SK-N-SH treated with all-trans-retinoic acid at 6 μM for 48 hours (cell line): Measurements from ENCODE around the gene ADGRV1.

Source experiments
- ATAC-seq: fragments of 200-7000 bp; cut with Tn5 transposase; 3 replicates; pipeline ENCODE4 v1.9.1; 2020; ENCODE audit warnings: mild to moderate bottlenecking, moderate library complexity
- ARNTL ChIP-seq: fragments of 450-650 bp; formaldehyde crosslinking; IDR thresholded peaks from 2 replicates; pipeline ENCODE4 v1.5.0; 2020; ENCODE audit warnings: low read depth, mild to moderate bottlenecking, moderate library complexity, borderline replicate concordance
- BACH2 ChIP-seq: fragments of 250-450 bp; sonication (Bioruptor Pico); IDR thresholded peaks from 2 replicates; pipeline ENCODE4 v1.9.0; 2021; ENCODE audit warnings: mild to moderate bottlenecking, borderline replicate concordance
- CREB5 ChIP-seq: fragments of 250-450 bp; sonication (Bioruptor Pico); IDR thresholded peaks from 2 replicates; pipeline ENCODE4 v1.5.1; 2020; ENCODE audit warnings: low read depth, mild to moderate bottlenecking, moderate library complexity
- CSDC2 ChIP-seq: fragments of 250-450 bp; sonication (Bioruptor Pico); IDR thresholded peaks from 2 replicates; pipeline ENCODE4 v1.5.0; 2020; ENCODE audit warnings: mild to moderate bottlenecking, moderate library complexity
- CSRNP3 ChIP-seq: fragments of 250-450 bp; sonication (Bioruptor Pico); IDR thresholded peaks from 2 replicates; pipeline ENCODE4 v1.5.1; 2021; ENCODE audit warnings: mild to moderate bottlenecking, moderate library complexity
- ESRRG ChIP-seq: fragments of 250-450 bp; sonication (Bioruptor Pico); IDR thresholded peaks from 2 replicates; pipeline ENCODE4 v1.6.1; 2021; ENCODE audit warnings: mild to moderate bottlenecking
- GLIS3 ChIP-seq: fragments of 250-450 bp; sonication (Bioruptor Pico); IDR thresholded peaks from 2 replicates; pipeline ENCODE4 v1.5.0; 2020; ENCODE audit warnings: mild to moderate bottlenecking, moderate library complexity
- ISL1 ChIP-seq: fragments of 250-450 bp; sonication (Bioruptor Pico); IDR thresholded peaks from 2 replicates; pipeline ENCODE4 v2.1.2; 2022; ENCODE audit warnings: mild to moderate bottlenecking, moderate library complexity
- OSR1 ChIP-seq: fragments of 250-450 bp; sonication (Bioruptor Pico); IDR thresholded peaks from 2 replicates; pipeline ENCODE4 v1.8.0; 2022; ENCODE audit warnings: moderate library complexity, mild to moderate bottlenecking, inconsistent platforms
- PATZ1 ChIP-seq: fragments of 250-450 bp; sonication (Bioruptor Pico); IDR thresholded peaks from 2 replicates; pipeline ENCODE4 v1.8.0; 2020; ENCODE audit warnings: mild to moderate bottlenecking, moderate library complexity, borderline replicate concordance
- POU6F1 ChIP-seq: fragments of 250-450 bp; sonication (Bioruptor Pico); IDR thresholded peaks from 2 replicates; pipeline ENCODE4 v1.8.0; 2021; ENCODE audit warnings: low read depth, mild to moderate bottlenecking, moderate library complexity, borderline replicate concordance
- PPARA ChIP-seq: fragments of 250-450 bp; sonication (Bioruptor Pico); IDR thresholded peaks from 2 replicates; pipeline ENCODE4 v1.5.0; 2020; ENCODE audit warnings: mild to moderate bottlenecking, borderline replicate concordance
- RARB ChIP-seq: fragments of 250-450 bp; sonication (Bioruptor Pico); IDR thresholded peaks from 2 replicates; pipeline ENCODE4 v1.8.0; 2021; ENCODE audit warnings: mild to moderate bottlenecking, moderate library complexity
- SNAI2 ChIP-seq: fragments of 250-450 bp; sonication (Bioruptor Pico); IDR thresholded peaks from 2 replicates; pipeline ENCODE4 v1.5.0; 2020; ENCODE audit warnings: mild to moderate bottlenecking, moderate library complexity
- TCF4 ChIP-seq: fragments of 250-450 bp; sonication (Bioruptor Pico); IDR thresholded peaks from 2 replicates; pipeline ENCODE4 v1.8.0; 2021; ENCODE audit warnings: mild to moderate bottlenecking, moderate library complexity, borderline replicate concordance
- TOX ChIP-seq: fragments of 250-450 bp; sonication (Bioruptor Pico); IDR thresholded peaks from 2 replicates; pipeline ENCODE4 v1.8.0; 2021; ENCODE audit warnings: mild to moderate bottlenecking, moderate library complexity, borderline replicate concordance
- TSHZ2 ChIP-seq: fragments of 250-450 bp; sonication (Bioruptor Pico); IDR thresholded peaks from 2 replicates; pipeline ENCODE4 v1.5.0; 2020; ENCODE audit warnings: mild to moderate bottlenecking, moderate library complexity
- ZC3H10 ChIP-seq: fragments of 250-450 bp; sonication (Bioruptor Pico); IDR thresholded peaks from 2 replicates; pipeline ENCODE4 v1.5.1; 2021; ENCODE audit warnings: mild to moderate bottlenecking, moderate library complexity
- ZFP3 ChIP-seq: fragments of 250-450 bp; sonication (Bioruptor Pico); IDR thresholded peaks from 2 replicates; pipeline ENCODE4 v1.5.0; 2020; ENCODE audit warnings: mild to moderate bottlenecking, moderate library complexity
- ZFP30 ChIP-seq: fragments of 450-650 bp; formaldehyde crosslinking; IDR thresholded peaks from 2 replicates; pipeline ENCODE4 v1.5.0; 2022; ENCODE audit warnings: mild to moderate bottlenecking, moderate library complexity
- ZNF565 ChIP-seq: fragments of 450-650 bp; formaldehyde crosslinking; conservative IDR thresholded peaks from 2 replicates; pipeline ENCODE4 v1.5.0; 2020; ENCODE audit warnings: low read depth, mild to moderate bottlenecking, moderate library complexity
- ZNF70 ChIP-seq: fragments of 450-650 bp; formaldehyde crosslinking; IDR thresholded peaks from 2 replicates; pipeline ENCODE4 v1.5.0; 2020; ENCODE audit warnings: mild to moderate bottlenecking, moderate library complexity
- ZNF8 ChIP-seq: fragments of 450-650 bp; formaldehyde crosslinking; IDR thresholded peaks from 2 replicates; pipeline ENCODE4 v1.5.0; 2020; ENCODE audit warnings: mild to moderate bottlenecking, moderate library complexity

Gene ADGRV1

GRCh38 chr5:91006713-91007112 is 448.1 kb downstream of the ADGRV1 start:
- TF ChIP-seq ISL1 (CRISPR knock-in tag) (no peak), PATZ1 (CRISPR knock-in tag) (no peak), TSHZ2 (CRISPR knock-in tag) (no peak), ZFP30 (CRISPR knock-in tag) (no peak), ESRRG (CRISPR knock-in tag) (no peak), ZFP3 (CRISPR knock-in tag) (no peak), TOX (CRISPR knock-in tag) (no peak), GLIS3 (CRISPR knock-in tag) (no peak), SNAI2 (CRISPR knock-in tag) (no peak), BACH2 (no peak), ZNF565 (CRISPR knock-in tag) (no peak), RARB (no peak), PPARA (CRISPR knock-in tag) (no peak), CSDC2 (CRISPR knock-in tag) (no peak), OSR1 (CRISPR knock-in tag) (no peak), CSRNP3 (CRISPR knock-in tag) (no peak), CREB5 (CRISPR knock-in tag) (no peak), ZNF8 (CRISPR knock-in tag) (no peak), ZNF70 (CRISPR knock-in tag) (no peak), TCF4 (CRISPR knock-in tag) (no peak)

GRCh38 chr5:91007251-91007650 is 448.7 kb downstream of the ADGRV1 start:
- no peak for ATAC-seq
- no peak for TF ChIP-seq CSDC2 (CRISPR knock-in tag)
- no peak for TF ChIP-seq ZFP30 (CRISPR knock-in tag)
- TF ChIP-seq ARNTL (CRISPR knock-in tag): no peak
- TF ChIP-seq TCF4 (CRISPR knock-in tag): no peak
- TF ChIP-seq CREB5 (CRISPR knock-in tag): no peak
- TF ChIP-seq ZC3H10: no peak

More at GRCh38 chr5:91006713-91007112, 448.1 kb downstream of the ADGRV1 start:
- ATAC-seq: no peak

GRCh38 chr5:91007780-91008402 is 449.3 kb downstream of the ADGRV1 start:
- no peak for ATAC-seq
- TF ChIP-seq ISL1 (CRISPR knock-in tag): no peak
- TF ChIP-seq PATZ1 (CRISPR knock-in tag): no peak
- TF ChIP-seq GLIS3 (CRISPR knock-in tag): no peak
- TF ChIP-seq PPARA (CRISPR knock-in tag): no peak
- no peak for TF ChIP-seq ESRRG (CRISPR knock-in tag)
- no peak for TF ChIP-seq TSHZ2 (CRISPR knock-in tag)
- no peak for TF ChIP-seq POU6F1
